Neutrophil (primary cell): ENCODE data around the gene LSM12.

Source experiments
- H3K27ac ChIP-seq: fragments of 200-600 bp; sonication (generic); 2 replicates; pipeline ENCODE4 v1.5.1; 2016; ENCODE audit warnings: mild to moderate bottlenecking, moderate library complexity
- H3K27me3 ChIP-seq: fragments of 200-600 bp; sonication (generic); 2 replicates; pipeline ENCODE4 v1.6.0; 2016; ENCODE audit warnings: mild to moderate bottlenecking
- H3K36me3 ChIP-seq: fragments of 200-600 bp; sonication (generic); 2 replicates; pipeline ENCODE4 v1.5.1; 2017
- H3K4me1 ChIP-seq, 2 experiments: fragments of 200-600 bp in 1 of 2; sonication (generic) in 1 of 2; 1 replicate in 1 of 2; 2 replicates in 1 of 2; pipeline versions ENCODE4 v1.5.1 to v1.6.1; 2013 to 2016; ENCODE audit warnings: low read depth in 1 of 2, low read length in 1 of 2, mild to moderate bottlenecking in 1 of 2, moderate library complexity in 1 of 2; ENCODE audit not compliant: control insufficient read depth in 1 of 2, insufficient read depth in 1 of 2
- H3K4me3 ChIP-seq, 2 experiments: fragments of 200-600 bp in 1 of 2; sonication (generic) in 1 of 2; 1 replicate in 1 of 2; 2 replicates in 1 of 2; pipeline ENCODE4 v1.5.1; 2013 to 2016; ENCODE audit warnings: low read depth in 1 of 2, low read length in 1 of 2, mild to moderate bottlenecking in 1 of 2, moderate library complexity in 1 of 2
- H3K9me3 ChIP-seq: fragments of 200-600 bp; sonication (generic); 2 replicates; pipeline ENCODE4 v1.5.1; 2016
- CTCF ChIP-seq: fragments of 200-600 bp; sonication (generic); IDR thresholded peaks from 2 replicates; pipeline ENCODE4 v1.5.1; 2016; ENCODE audit warnings: antibody characterized with exemption

Gene LSM12

DNA sequence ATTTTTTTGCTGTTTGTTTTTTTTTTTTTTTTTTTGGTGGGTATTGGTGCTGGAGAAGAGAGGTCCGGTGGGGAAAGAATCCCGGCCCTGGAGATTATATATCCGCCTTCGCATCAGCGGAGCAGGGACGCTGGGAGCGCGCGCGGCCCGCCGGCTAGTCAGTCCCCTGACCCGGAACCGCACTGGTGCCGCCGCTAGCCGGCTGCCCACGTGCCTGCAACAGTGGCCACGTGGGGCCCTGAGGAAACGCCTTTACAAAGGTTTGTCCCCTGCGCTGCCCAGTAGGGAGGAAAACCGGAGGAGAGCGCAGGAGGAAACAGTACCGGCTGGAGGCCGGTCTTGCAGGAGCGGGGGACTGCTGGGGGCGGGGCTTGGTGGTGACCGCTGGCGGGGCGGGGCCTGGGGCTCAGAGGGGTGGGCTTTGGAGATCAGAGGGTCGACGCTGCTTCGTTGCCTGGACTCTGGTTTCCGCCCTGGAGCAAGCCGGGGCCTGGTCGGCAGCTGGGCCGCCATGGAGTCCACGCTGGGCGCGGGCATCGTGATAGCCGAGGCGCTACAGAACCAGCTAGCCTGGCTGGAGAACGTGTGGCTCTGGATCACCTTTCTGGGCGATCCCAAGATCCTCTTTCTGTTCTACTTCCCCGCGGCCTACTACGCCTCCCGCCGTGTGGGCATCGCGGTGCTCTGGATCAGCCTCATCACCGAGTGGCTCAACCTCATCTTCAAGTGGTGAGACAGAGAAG lies 4.2 kb upstream of the LSM12 start, which contains the start of gene G6PC3:
Gene G6PC3, plus strand, starts transcription at position 281 of the 743 bp plus-strand sequence. Its CDS starts 231 bp downstream, at position 512.
- TF ChIP-seq CTCF, result peak; percentile 10
- peaks cover 9% of the 10 kb centered on the region for H3K36me3 ChIP-seq
- peak within 1 kb of the TSS; percentile 67 to 80 for H3K4me3 ChIP-seq
- peaks cover 41% of the 10 kb centered on the region in 2 experiments for H3K4me1 ChIP-seq
- no peaks in the 10 kb centered on the region for H3K27me3 ChIP-seq
- H3K9me3 ChIP-seq, result no peaks in the 10 kb centered on the region
- peak within 1 kb of the TSS; percentile 75 for H3K27ac ChIP-seq

GRCh38 chr17:44069974-44070454 lies 3.5 kb upstream of the LSM12 start:
- H3K4me1 ChIP-seq, result peaks cover 44 to 47% of the 10 kb centered on the region in 2 experiments
- H3K4me3 ChIP-seq, result peak overlapping the region; percentile 67 to 80
- H3K27me3 ChIP-seq, result no peaks in the 10 kb centered on the region
- H3K27ac ChIP-seq, result peak overlapping the region; percentile 75
- no peaks in the 10 kb centered on the region for H3K9me3 ChIP-seq
- peaks cover 5% of the 10 kb centered on the region for H3K36me3 ChIP-seq
- TF ChIP-seq CTCF, result no peak

DNA sequence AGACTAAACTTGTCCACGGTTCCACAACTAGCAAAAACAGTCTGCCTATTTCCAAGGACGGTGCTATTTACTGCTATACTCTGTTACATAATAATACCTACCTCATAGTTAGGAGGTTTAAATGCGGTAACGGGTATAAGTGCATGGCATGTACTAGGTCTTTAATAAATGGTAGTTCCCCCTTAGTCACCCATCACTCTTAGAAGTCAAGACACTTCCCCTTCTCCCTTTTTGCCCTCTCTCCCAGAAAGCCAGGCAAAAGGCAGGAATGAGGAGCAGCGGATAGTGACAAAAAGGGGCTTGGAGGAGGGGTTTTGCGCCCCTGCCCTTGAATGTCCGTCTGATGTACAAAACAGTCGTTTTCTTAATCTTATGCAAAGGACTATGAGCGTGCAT lies 1.1 kb upstream of the LSM12 start:
- Histone ChIP-seq H3K4me3 (no peak overlapping the region), H3K4me1 (peaks cover 44 to 47% of the 10 kb centered on the region in 2 experiments), H3K9me3 (no peaks in the 10 kb centered on the region), H3K36me3 (peaks cover 8% of the 10 kb centered on the region), H3K27ac (peak overlapping the region; percentile 93), H3K27me3 (no peaks in the 10 kb centered on the region)
- no peak for TF ChIP-seq CTCF

DNA sequence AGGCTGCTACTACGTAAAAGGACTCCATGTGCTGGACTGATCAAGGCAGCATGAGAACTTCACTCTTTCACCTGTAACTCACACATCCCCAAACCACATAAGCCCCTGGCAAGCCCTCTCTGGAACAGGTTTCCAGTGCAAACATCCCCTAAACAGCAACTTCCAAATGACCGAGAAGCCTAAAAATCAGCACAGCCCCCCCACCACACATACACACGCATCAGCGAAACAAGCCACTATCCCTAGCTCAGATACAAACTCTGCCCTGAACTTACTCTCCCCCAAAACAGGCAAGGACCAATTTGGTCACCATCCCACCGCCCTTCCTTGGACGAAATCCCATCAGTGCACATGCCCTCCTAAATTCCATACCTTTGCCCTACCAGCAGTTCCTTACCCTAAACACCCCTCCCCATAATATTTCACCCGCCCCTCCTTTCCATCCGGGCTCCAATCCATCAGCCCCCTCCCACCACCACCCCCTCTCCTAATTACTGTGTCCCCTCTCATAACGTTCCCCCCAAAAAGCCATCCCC lies 735 bp downstream of the LSM12 start:
- Histone ChIP-seq H3K4me3 (peak overlapping the region; percentile 81 to 82), H3K27ac (peak overlapping the region; percentile 93), H3K27me3 (no peaks in the 10 kb centered on the region), H3K4me1 (peaks cover 32 to 33% of the 10 kb centered on the region in 2 experiments), H3K9me3 (no peaks in the 10 kb centered on the region), H3K36me3 (peaks cover 22% of the 10 kb centered on the region)
- no peak for TF ChIP-seq CTCF

DNA sequence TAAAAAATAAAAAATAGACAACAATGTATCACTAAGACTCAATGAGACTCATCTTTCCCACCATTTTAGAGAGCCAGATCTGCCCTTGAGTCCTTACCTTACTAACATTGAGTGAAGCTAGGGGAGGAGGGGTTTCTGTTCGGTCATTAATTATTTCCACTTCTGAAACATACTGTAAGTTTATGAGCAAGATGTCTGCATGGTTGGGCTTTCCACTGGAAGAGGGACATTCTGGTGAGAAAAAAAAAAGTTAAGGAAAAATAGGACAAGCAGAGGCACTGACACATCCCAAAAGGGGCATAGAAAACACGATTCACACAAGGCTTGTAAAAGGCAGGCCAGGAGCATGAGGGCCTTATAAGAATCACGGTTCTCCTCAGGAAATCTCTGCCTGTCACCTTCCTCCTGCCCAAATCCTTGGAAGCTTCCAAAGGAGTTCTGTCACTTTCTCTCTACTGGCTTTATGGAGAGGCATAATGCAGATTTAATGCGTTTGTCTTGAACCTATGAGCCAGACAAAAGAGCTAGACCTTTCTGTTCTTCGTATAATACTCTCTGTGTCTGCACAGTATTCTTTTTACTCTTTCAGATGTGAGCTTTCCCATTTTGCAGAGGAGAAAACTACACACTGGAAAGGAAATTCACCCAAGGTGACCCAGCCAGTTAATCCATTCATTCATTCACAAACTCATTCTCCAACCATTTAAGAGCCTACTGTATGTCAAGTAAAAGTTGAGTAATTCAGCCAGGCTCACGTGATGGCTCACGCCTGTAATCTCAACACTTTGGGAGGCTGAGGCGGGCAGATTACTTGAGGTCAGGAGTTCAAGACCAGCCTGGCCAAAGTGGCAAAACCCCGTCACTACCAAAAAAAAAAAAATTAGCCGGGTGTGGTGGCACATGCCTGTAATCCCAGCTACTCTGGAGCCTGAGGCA lies 2.5 kb downstream of the LSM12 start:
- Histone ChIP-seq H3K4me1 (peaks cover 24% of the 10 kb centered on the region in 2 experiments), H3K36me3 (peaks cover 38% of the 10 kb centered on the region), H3K27me3 (no peaks in the 10 kb centered on the region), H3K4me3 (no peak overlapping the region), H3K9me3 (no peaks in the 10 kb centered on the region), H3K27ac (no peak overlapping the region)
- no peak for TF ChIP-seq CTCF
